HepG2 (cell line): ENCODE results near the gene PIK3C2B. TPM values are rescaled to one million over a fixed set of nuclear protein-coding genes. Genes with fewer than 3 reads are reported as not detected.

ENCODE experiments used
- ATAC-seq: fragments of 200-7000 bp; cut with Tn5 transposase; 3 replicates; pipeline ENCODE4 v1.9.1; 2020; ENCODE audit warnings: mild to moderate bottlenecking, moderate library complexity
- BruUV-seq: library from RNA; stranded (reverse); fragments of 400-500 nt; replicated peaks from 2 replicates; lab custom pipeline; 2021; lab: Mats Ljungman, UMichigan
- CTCF ChIA-PET: fragments of 300-600 bp; formaldehyde crosslinking; extraction: SDS; loops from one replicate; lab custom pipeline; 2021; ENCODE audit warnings: low total read pairs, inconsistent platforms, low intra/inter-chr PET ratio; lab: Yijun Ruan, JAX
- POLR2A ChIA-PET: fragments of 350-600 bp; sonication (Branson Sonifier 250); formaldehyde crosslinking; loops from one replicate; lab custom pipeline; 2020; ENCODE audit warnings: antibody characterized with exemption, inconsistent platforms; lab: Yijun Ruan, JAX
- DNase-seq: peaks from one replicate; pipeline ENCODE4 v3.0.0-alpha.2; 2015; ENCODE audit warnings: low spot score
- FAIRE-seq: peaks from 3 replicates; lab custom pipeline; 2011; peaks lifted over from hg19 to GRCh38; lab: Jason Lieb, UNC
- H2AFZ ChIP-seq: one replicate; pipeline ENCODE4 v1.6.1; 2011; ENCODE audit warnings: low read length, inconsistent platforms
- H3K27ac ChIP-seq: fragments of 300-600 bp; 3 replicates; pipeline ENCODE4 v1.8.0; 2011; ENCODE audit warnings: mixed run types, mild to moderate bottlenecking, mixed read lengths, low read length, inconsistent platforms; ENCODE audit not compliant: insufficient read depth; ENCODE audit errors: extremely low read length
- H3K27me3 ChIP-seq, 2 experiments: fragments of 200-600 bp in 1 of 2; 2 replicates in 1 of 2; 3 replicates in 1 of 2; pipeline versions ENCODE4 v1.6.0 to v1.8.0; 2011; ENCODE audit warnings: low read length in 2 of 2, mild to moderate bottlenecking in 2 of 2, moderate library complexity in 2 of 2, inconsistent platforms in 1 of 2; ENCODE audit not compliant: insufficient read depth in 2 of 2, control insufficient read depth in 1 of 2
- H3K36me3 ChIP-seq, 2 experiments: fragments of 200-600 bp in 1 of 2; replicated peaks in 1 of 2; 2 replicates in 1 of 2; 3 replicates in 1 of 2; pipeline versions ENCODE4 v1.5.1 to v1.8.0; 2011; ENCODE audit warnings: low read length in 2 of 2, inconsistent platforms in 1 of 2; ENCODE audit not compliant: insufficient read depth in 2 of 2, control insufficient read depth in 1 of 2
- H3K4me1 ChIP-seq: 2 replicates; pipeline ENCODE4 v1.5.1; 2012; ENCODE audit warnings: low read length, inconsistent platforms; ENCODE audit not compliant: insufficient read depth
- H3K4me2 ChIP-seq: 2 replicates; pipeline ENCODE4 v1.6.0; 2011; ENCODE audit warnings: low read depth, low read length, inconsistent platforms
- H3K4me3 ChIP-seq, 3 experiments: fragments of 200-600 bp in 1 of 3; sonication (generic), shearing (Covaris generic) in 1 of 3; replicated peaks in 1 of 3; 2 replicates each; pipeline ENCODE4 v1.5.1; 2011 to 2016; ENCODE audit warnings: low read length in 3 of 3, inconsistent platforms in 2 of 3, low read depth in 2 of 3, mild to moderate bottlenecking in 2 of 3, control low read depth in 1 of 3, mixed read lengths in 1 of 3; ENCODE audit not compliant: insufficient read depth in 1 of 3
- H3K79me2 ChIP-seq: one replicate; pipeline ENCODE4 v1.6.1; 2011; ENCODE audit warnings: low read length, inconsistent platforms; ENCODE audit not compliant: insufficient read depth
- H3K9ac ChIP-seq: 2 replicates; pipeline ENCODE4 v1.6.0; 2011; ENCODE audit warnings: mild to moderate bottlenecking, low read depth, low read length, inconsistent platforms; ENCODE audit not compliant: insufficient read depth
- H3K9me3 ChIP-seq: 2 replicates; pipeline ENCODE4 v1.5.1; 2012; ENCODE audit warnings: mild to moderate bottlenecking, low read length
- H4K20me1 ChIP-seq: 2 replicates; pipeline ENCODE4 v1.6.0; 2011; ENCODE audit warnings: inconsistent platforms, mild to moderate bottlenecking, low read length, moderate library complexity; ENCODE audit not compliant: insufficient read depth
- CBX2 ChIP-seq, 2 experiments: fragments of 200-600 bp in 1 of 2; sonication (generic); formaldehyde crosslinking in 1 of 2; IDR thresholded peaks; 2 replicates each; pipeline versions ENCODE4 v1.7.0 to v1.8.1; 2018 to 2022; ENCODE audit warnings: low read depth in 2 of 2, low read length in 1 of 2, mild to moderate bottlenecking in 1 of 2, missing genetic modification reagents in 1 of 2
- CREM ChIP-seq, 2 experiments: sonication (generic) in 1 of 2; formaldehyde crosslinking in 1 of 2; IDR thresholded peaks; 2 replicates each; pipeline versions ENCODE4 v1.4.0 to v1.6.1; 2016 to 2020; ENCODE audit warnings: antibody characterized with exemption in 1 of 2, mild to moderate bottlenecking in 1 of 2, missing genetic modification reagents in 1 of 2
- KDM5B ChIP-seq: sonication (generic); formaldehyde crosslinking; IDR thresholded peaks from 2 replicates; pipeline ENCODE4 v1.4.0; 2020; ENCODE audit warnings: missing genetic modification reagents, mild to moderate bottlenecking, borderline replicate concordance
- PHF5A ChIP-seq: IDR thresholded peaks from one replicate; pipeline ENCODE4 v1.6.1; 2018; ENCODE audit warnings: low read depth, missing genetic modification reagents; ENCODE audit not compliant: unreplicated experiment
- SNAPC2 ChIP-seq: sonication (generic); formaldehyde crosslinking; IDR thresholded peaks from 2 replicates; pipeline ENCODE4 v1.8.1; 2022; ENCODE audit warnings: mild to moderate bottlenecking, missing genetic modification reagents
- TCF7 ChIP-seq: sonication (generic); IDR thresholded peaks from 2 replicates; pipeline ENCODE4 v1.6.1; 2016; ENCODE audit warnings: antibody characterized with exemption, low read depth
- ZNF205 ChIP-seq: IDR thresholded peaks from 2 replicates; pipeline ENCODE4 v1.6.1; 2018; ENCODE audit warnings: missing biosample characterization, missing genetic modification reagents
- ZNF446 ChIP-seq: sonication (generic); formaldehyde crosslinking; IDR thresholded peaks from 2 replicates; pipeline ENCODE4 v1.5.0; 2020; ENCODE audit warnings: mild to moderate bottlenecking, missing genetic modification reagents
- ZNF720 ChIP-seq: sonication (generic); formaldehyde crosslinking; IDR thresholded peaks from 2 replicates; pipeline ENCODE4 v1.4.0; 2020; ENCODE audit warnings: missing genetic modification reagents
- WGBS: methylation state at CpG from one replicate; pipeline ENCODE4 v1.1.6; 2017; ENCODE audit warnings: low lambda C conversion rate; 5-methylcytosine and 5-hydroxymethylcytosine counted together
- in situ Hi-C: cut with HindIII; loops from 2 replicates; pipeline ENCODE4 v1.10.0; 2017; ENCODE audit warnings: low pct_unique_long_range_greater_than_20kb; ENCODE audit not compliant: extremely low pct_ligation_motif_present
- intact Hi-C: fragments of 100-400 bp; cut with micrococcal nuclease; formaldehyde crosslinking; loops from one replicate; pipeline ENCODE4 v1.10.0; 2022; ENCODE audit not compliant: unreplicated experiment
- polyA plus RNA-seq, 8 experiments: library from polyadenylated mRNA; depleted of rRNA in 3 of 8; stranded (reverse) in 7 of 8; unstranded in 1 of 8; fragments of >200 nt; fragmentation: Illumina TruSeq in 4 of 8; extraction: Trizol in 4 of 8; gene quantifications; 2 replicates each; pipeline versions ENCODE4 v1.2.1 to v1.2.3, GENCODE V29; 2011 to 2016; ENCODE audit warnings: low read depth in 4 of 8, missing spikeins in 1 of 8, mixed read lengths in 1 of 8; ENCODE audit not compliant: insufficient read depth in 1 of 8
- total RNA-seq, 5 experiments: library from RNA; depleted of rRNA; stranded (reverse); fragments of >200 nt; fragmentation: Illumina TruSeq; extraction: Trizol; gene quantifications; 2 replicates each; pipeline ENCODE4 v1.2.3, GENCODE V29; 2016; ENCODE audit warnings: low read depth in 1 of 5
- TF ChIP-seq, protein P1 (sequence below): sonication (generic); formaldehyde crosslinking; IDR thresholded peaks from 2 replicates; pipeline ENCODE4 v1.9.0; 2021; ENCODE audit warnings: mild to moderate bottlenecking, missing genetic modification reagents

The PIK3C2B gene
- total and polyA plus RNA-seq, 2 of the 13 experiments (the other 11 are each of a cell fraction or from before 2014, with no cell fraction given): 3.4 to 4.5 TPM

GRCh38 chr1:204493145-204493983 is 1.2 kb downstream of the PIK3C2B start:
- Histone ChIP-seq H3K4me1 (peaks cover 31% of the 10 kb centered on the region), H3K9ac (peak overlapping the region; percentile 83), H3K27ac (peak overlapping the region; percentile 89), H3K79me2 (no peaks in the 10 kb centered on the region), H3K4me2 (peak overlapping the region; percentile 100), H3K9me3 (no peaks in the 10 kb centered on the region), H4K20me1 (no peaks in the 10 kb centered on the region), H3K4me3 (peak overlapping the region; percentile 78 to 93 (median 90)), H2AFZ (no peak overlapping the region), H3K27me3 (peaks cover 0 to 29% of the 10 kb centered on the region in 2 experiments; a peak in 4 of 5 replicates), H3K36me3 (no peaks in the 10 kb centered on the region)
- in situ Hi-C loops: no loop called here
- BruUV-seq: TSS peak; percentile 40
- peak; percentile 21 for FAIRE-seq
- peak; percentile 85 for DNase-seq
- WGBS: 19% methylated on average over 15 of the region's 15 CpGs
- ATAC-seq: peak; percentile 27; the same call in 2 of the 3 replicates
- intact Hi-C loops: no loop called here
- CTCF ChIA-PET: interaction anchor here (2.1 to 2.5 kb wide), 2 partner anchors 10 to 47 kb away, joined by 8 to 10 read pairs; no protein-coding TSS in a partner anchor
- POLR2A ChIA-PET: interaction anchor here (0.7 to 2.7 kb wide), 14 partner anchors 8 to 348 kb away, joined by 3 to 25 read pairs (median 6); partner anchors contain the start of gene MDM4
- TF ChIP-seq ZNF446 (CRISPR knock-in tag) (no peak), PHF5A (CRISPR knock-in tag) (peak; percentile 43), ZNF205 (CRISPR knock-in tag) (peak; percentile 99), TCF7 (peak; percentile 68), CREM (IDR thresholded peaks at IDR 0.05) (peak; percentile 33; the same call in 1 of the 2 replicates), CREM (CRISPR knock-in tag; IDR thresholded peaks at IDR 0.05) (no peak), CBX2 (IDR thresholded peaks at IDR 0.05; ENCODE audit: low read depth, low read length) (no peak), CBX2 (CRISPR knock-in tag; IDR thresholded peaks at IDR 0.05; ENCODE audit: low read depth) (no peak), SNAPC2 (CRISPR knock-in tag) (0 out of 2 replicates have a peak, but pooled peaks have one; percentile 12), ZNF720 (CRISPR knock-in tag) (no peak), KDM5B (CRISPR knock-in tag) (no peak)
- TF ChIP-seq, protein P1, sequence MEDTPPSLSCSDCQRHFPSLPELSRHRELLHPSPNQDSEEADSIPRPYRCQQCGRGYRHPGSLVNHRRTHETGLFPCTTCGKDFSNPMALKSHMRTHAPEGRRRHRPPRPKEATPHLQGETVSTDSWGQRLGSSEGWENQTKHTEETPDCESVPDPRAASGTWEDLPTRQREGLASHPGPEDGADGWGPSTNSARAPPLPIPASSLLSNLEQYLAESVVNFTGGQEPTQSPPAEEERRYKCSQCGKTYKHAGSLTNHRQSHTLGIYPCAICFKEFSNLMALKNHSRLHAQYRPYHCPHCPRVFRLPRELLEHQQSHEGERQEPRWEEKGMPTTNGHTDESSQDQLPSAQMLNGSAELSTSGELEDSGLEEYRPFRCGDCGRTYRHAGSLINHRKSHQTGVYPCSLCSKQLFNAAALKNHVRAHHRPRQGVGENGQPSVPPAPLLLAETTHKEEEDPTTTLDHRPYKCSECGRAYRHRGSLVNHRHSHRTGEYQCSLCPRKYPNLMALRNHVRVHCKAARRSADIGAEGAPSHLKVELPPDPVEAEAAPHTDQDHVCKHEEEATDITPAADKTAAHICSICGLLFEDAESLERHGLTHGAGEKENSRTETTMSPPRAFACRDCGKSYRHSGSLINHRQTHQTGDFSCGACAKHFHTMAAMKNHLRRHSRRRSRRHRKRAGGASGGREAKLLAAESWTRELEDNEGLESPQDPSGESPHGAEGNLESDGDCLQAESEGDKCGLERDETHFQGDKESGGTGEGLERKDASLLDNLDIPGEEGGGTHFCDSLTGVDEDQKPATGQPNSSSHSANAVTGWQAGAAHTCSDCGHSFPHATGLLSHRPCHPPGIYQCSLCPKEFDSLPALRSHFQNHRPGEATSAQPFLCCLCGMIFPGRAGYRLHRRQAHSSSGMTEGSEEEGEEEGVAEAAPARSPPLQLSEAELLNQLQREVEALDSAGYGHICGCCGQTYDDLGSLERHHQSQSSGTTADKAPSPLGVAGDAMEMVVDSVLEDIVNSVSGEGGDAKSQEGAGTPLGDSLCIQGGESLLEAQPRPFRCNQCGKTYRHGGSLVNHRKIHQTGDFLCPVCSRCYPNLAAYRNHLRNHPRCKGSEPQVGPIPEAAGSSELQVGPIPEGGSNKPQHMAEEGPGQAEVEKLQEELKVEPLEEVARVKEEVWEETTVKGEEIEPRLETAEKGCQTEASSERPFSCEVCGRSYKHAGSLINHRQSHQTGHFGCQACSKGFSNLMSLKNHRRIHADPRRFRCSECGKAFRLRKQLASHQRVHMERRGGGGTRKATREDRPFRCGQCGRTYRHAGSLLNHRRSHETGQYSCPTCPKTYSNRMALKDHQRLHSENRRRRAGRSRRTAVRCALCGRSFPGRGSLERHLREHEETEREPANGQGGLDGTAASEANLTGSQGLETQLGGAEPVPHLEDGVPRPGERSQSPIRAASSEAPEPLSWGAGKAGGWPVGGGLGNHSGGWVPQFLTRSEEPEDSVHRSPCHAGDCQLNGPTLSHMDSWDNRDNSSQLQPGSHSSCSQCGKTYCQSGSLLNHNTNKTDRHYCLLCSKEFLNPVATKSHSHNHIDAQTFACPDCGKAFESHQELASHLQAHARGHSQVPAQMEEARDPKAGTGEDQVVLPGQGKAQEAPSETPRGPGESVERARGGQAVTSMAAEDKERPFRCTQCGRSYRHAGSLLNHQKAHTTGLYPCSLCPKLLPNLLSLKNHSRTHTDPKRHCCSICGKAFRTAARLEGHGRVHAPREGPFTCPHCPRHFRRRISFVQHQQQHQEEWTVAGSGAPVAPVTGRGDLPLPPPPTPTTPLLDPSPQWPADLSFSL (CRISPR knock-in tag): peak; percentile 67; the same call in 1 of the 2 replicates
